Naive thymus-derived CD4-positive, alpha-beta T cell (primary cell): ENCODE data around the gene CD44. TPM values are rescaled to one million over a fixed set of nuclear protein-coding genes. Genes with fewer than 3 reads are reported as not detected.

Experiments
- ATAC-seq: fragments of 150-1000 bp; cut with Tn5 transposase; 2 replicates; pipeline ENCODE4 v1.10.0; 2021; ENCODE audit warnings: mild to moderate bottlenecking, moderate library complexity
- CTCF ChIA-PET: fragments of 350-600 bp; sonication (Branson Sonifier 250); formaldehyde crosslinking; loops from one replicate; lab custom pipeline; 2021; ENCODE audit warnings: antibody characterized with exemption; lab: Charles Lee
- POLR2A ChIA-PET: fragments of 350-600 bp; sonication (Branson Sonifier 250); formaldehyde crosslinking; loops from one replicate; lab custom pipeline; 2021; ENCODE audit warnings: antibody characterized with exemption, inconsistent platforms; lab: Charles Lee
- DNase-seq, 9 donors: peaks; one replicate each; pipeline versions ENCODE4 v3.0.0 to v3.0.0-alpha.2; 2020 to 2022; ENCODE audit warnings: mixed read lengths in 1 of 9
- H3K27ac ChIP-seq: one replicate; pipeline ENCODE4 v1.7.0; 2013; ENCODE audit warnings: mild to moderate bottlenecking, low read depth, low read length, moderate library complexity
- H3K27me3 ChIP-seq, 2 donors: one replicate each; pipeline ENCODE4 v1.7.0; 2013; ENCODE audit warnings: low read length in 2 of 2, mild to moderate bottlenecking in 2 of 2, moderate library complexity in 2 of 2; ENCODE audit not compliant: control insufficient read depth in 2 of 2, insufficient read depth in 2 of 2
- H3K36me3 ChIP-seq, 3 experiments: 1 replicate in 2 of 3; 2 replicates in 1 of 3; pipeline ENCODE4 v1.7.0; 2013; ENCODE audit warnings: low read length in 3 of 3, mild to moderate bottlenecking in 3 of 3, moderate library complexity in 1 of 3; ENCODE audit not compliant: insufficient read depth in 3 of 3, control insufficient read depth in 2 of 3
- H3K4me1 ChIP-seq, 2 donors: one replicate each; pipeline ENCODE4 v1.7.0; 2013; ENCODE audit warnings: low read length in 2 of 2, mild to moderate bottlenecking in 2 of 2, moderate library complexity in 1 of 2; ENCODE audit not compliant: control insufficient read depth in 2 of 2, insufficient read depth in 2 of 2
- H3K4me3 ChIP-seq: 2 replicates; pipeline ENCODE4 v1.7.0; 2013; ENCODE audit warnings: mild to moderate bottlenecking, low read length
- H3K9me3 ChIP-seq, 3 experiments: 1 replicate in 2 of 3; 2 replicates in 1 of 3; pipeline ENCODE4 v1.7.0; 2013; ENCODE audit warnings: low read length in 3 of 3; ENCODE audit not compliant: control insufficient read depth in 2 of 3
- H3K27ac Mint-ChIP-seq, 9 donors: one replicate each; pipeline ENCODE4 v1.8.0; 2020 to 2022; ENCODE audit warnings: mixed read lengths in 9 of 9, mild to moderate bottlenecking in 8 of 9, moderate library complexity in 5 of 9, inconsistent platforms in 2 of 9
- H3K27me3 Mint-ChIP-seq, 5 donors: one replicate each; pipeline ENCODE4 v1.8.0; 2021 to 2022; ENCODE audit warnings: mixed read lengths in 5 of 5, mild to moderate bottlenecking in 1 of 5
- H3K36me3 Mint-ChIP-seq, 5 donors: one replicate each; pipeline ENCODE4 v1.8.0; 2020 to 2022; ENCODE audit warnings: mixed read lengths in 5 of 5, mild to moderate bottlenecking in 3 of 5, inconsistent platforms in 1 of 5
- H3K4me1 Mint-ChIP-seq, 7 donors: one replicate each; pipeline ENCODE4 v1.8.0; 2020 to 2022; ENCODE audit warnings: mixed read lengths in 7 of 7, mild to moderate bottlenecking in 3 of 7, inconsistent platforms in 1 of 7
- H3K4me3 Mint-ChIP-seq, 10 donors: one replicate each; pipeline ENCODE4 v1.8.0; 2020 to 2022; ENCODE audit warnings: mild to moderate bottlenecking in 10 of 10, mixed read lengths in 10 of 10, moderate library complexity in 6 of 10, inconsistent platforms in 2 of 10
- H3K9me3 Mint-ChIP-seq, 11 donors: one replicate each; pipeline ENCODE4 v1.8.0; 2020 to 2022; ENCODE audit warnings: mixed read lengths in 11 of 11, mild to moderate bottlenecking in 4 of 11, inconsistent platforms in 1 of 11, moderate library complexity in 1 of 11
- intact Hi-C, 2 donors: fragments of 100-400 bp; cut with micrococcal nuclease; formaldehyde crosslinking; loops; one replicate each; pipeline ENCODE4 v1.15.1; 2023
- polyA plus RNA-seq, 2 donors: library from polyadenylated mRNA; unstranded; fragments of 300-500 nt; fragmentation: Illumina TruSeq; gene quantifications; one replicate each; pipeline ENCODE4 v1.2.3, GENCODE V29; 2021
- total RNA-seq, 6 experiments: library from RNA in 5 of 6; stranded (reverse) in 5 of 6; gene quantifications; 1 replicate in 5 of 6; 2 replicates in 1 of 6; pipeline ENCODE4 v1.2.3 and lab custom pipeline; 2021 to 2026

CD44 gene
- total and polyA plus RNA-seq, 7 experiments from 2014 or later, result 332 to 1,223 (median 755) TPM

DNA sequence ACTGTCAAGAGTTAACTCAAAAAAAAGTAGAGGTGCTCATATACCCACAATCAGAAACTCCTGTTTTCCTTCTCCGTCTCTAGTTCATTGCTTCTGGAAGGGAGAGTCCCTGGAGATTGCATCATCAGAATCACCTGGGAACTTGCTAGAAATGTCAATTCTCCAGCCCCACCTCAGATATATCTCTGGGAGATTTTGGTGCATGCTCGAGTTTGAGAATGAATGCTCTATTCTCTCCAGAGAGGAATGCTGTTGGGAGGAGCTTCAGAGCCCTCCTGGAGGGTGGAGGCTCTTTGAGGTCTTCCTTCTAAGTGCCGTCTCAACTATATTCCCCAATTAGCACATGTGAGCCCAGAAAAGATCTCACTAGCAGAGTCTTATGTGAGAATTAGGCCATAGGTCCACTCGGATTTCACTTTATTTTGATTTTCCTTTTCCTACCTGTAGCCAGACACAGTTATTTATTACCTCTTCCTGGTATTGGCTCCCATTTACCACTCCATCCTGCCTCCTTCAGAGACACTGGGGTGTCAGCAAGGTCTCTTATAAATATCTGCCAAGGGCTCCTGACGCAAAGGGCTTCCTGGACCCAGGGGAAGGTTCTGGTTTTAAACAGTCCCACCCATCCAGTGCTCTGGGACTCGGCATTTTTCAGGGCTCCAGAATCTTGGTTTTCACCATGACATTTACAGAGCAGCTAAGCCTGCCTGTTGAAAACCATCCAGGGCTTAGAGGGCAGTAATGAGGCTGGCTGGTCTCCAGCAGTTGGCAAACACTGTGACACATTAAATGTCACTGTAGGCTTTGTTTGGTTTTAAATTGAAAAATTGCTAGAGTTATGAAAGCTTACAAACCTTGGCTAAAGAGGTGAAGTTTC, 136.2 kb downstream of the CD44 start:
- no peaks in the 10 kb centered on the region for H3K9me3 ChIP-seq
- no peak overlapping the region for H3K27ac ChIP-seq
- peaks cover 25 to 58% (median 51%) of the 10 kb centered on the region in 7 donors for H3K4me1 Mint-ChIP-seq
- H3K9me3 Mint-ChIP-seq, result peaks cover 0 to 18% (median 0%) of the 10 kb centered on the region in 11 donors
- H3K27me3 ChIP-seq, result no peaks in the 10 kb centered on the region
- DNase-seq (no peak), ATAC-seq (no peak)
- H3K36me3 ChIP-seq, result no peaks in the 10 kb centered on the region
- ChIA-PET POLR2A (interaction anchor here (1.3 kb wide), 1 partner anchor 21 kb away, joined by 3 read pairs; no protein-coding TSS in a partner anchor), CTCF (interaction anchor here (1.0 kb wide), 2 partner anchors 17 to 31 kb away, joined by 3 to 4 read pairs; no protein-coding TSS in a partner anchor)
- peak overlapping the region in 1 of 9 donors; percentile 47 for H3K27ac Mint-ChIP-seq
- intact Hi-C loops, result loop anchor here in 1 of 2 donors (5.0 kb wide), 1 partner anchor 38 kb away; no protein-coding TSS in a partner anchor
- no peak overlapping the region for H3K4me3 ChIP-seq
- no peak overlapping the region for H3K4me3 Mint-ChIP-seq
- peaks cover 0 to 20% (median 4%) of the 10 kb centered on the region in 5 donors for H3K36me3 Mint-ChIP-seq
- peaks cover 0 to 2% (median 0%) of the 10 kb centered on the region in 5 donors for H3K27me3 Mint-ChIP-seq
- H3K4me1 ChIP-seq, result peaks cover 14 to 21% of the 10 kb centered on the region in 2 donors

DNA sequence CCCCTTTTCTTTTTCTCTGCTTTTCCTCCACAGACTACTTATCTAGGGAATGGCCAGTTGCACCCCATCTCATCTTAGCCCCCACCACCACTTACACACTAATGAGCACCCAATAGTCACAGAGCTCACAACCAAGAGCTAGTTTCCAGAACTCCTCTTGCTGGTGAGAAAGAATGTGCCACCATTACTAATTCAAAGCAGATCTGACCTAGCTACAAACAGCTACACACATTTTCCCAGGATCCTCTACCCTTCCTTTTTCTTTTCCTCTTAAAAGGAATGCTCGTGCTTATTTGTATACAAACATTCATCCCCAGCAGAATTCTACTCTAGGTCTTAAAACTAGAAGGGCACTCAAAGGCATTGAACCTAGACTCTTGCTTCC, 136.8 kb downstream of the CD44 start:
- Mint-ChIP-seq H3K9me3 (peaks cover 0 to 15% (median 0%) of the 10 kb centered on the region in 11 donors), H3K4me3 (no peak overlapping the region), H3K36me3 (peaks cover 0 to 19% (median 4%) of the 10 kb centered on the region in 5 donors), H3K4me1 (peaks cover 25 to 54% (median 49%) of the 10 kb centered on the region in 7 donors), H3K27ac (peak overlapping the region in 3 of 9 donors; percentile 2 to 10 (median 7)), H3K27me3 (peaks cover 0 to 2% (median 0%) of the 10 kb centered on the region in 5 donors)
- ChIA-PET POLR2A (no interaction called here), CTCF (interaction anchor here (1.0 kb wide), 2 partner anchors 16 to 30 kb away, joined by 3 to 4 read pairs; no protein-coding TSS in a partner anchor)
- Histone ChIP-seq H3K4me3 (no peak overlapping the region), H3K4me1 (peaks cover 14 to 21% of the 10 kb centered on the region in 2 donors), H3K9me3 (no peaks in the 10 kb centered on the region), H3K36me3 (no peaks in the 10 kb centered on the region), H3K27ac (no peak overlapping the region), H3K27me3 (no peaks in the 10 kb centered on the region)
- DNase-seq, result no peak
- intact Hi-C loops, result no loop called here
- no peak for ATAC-seq

DNA sequence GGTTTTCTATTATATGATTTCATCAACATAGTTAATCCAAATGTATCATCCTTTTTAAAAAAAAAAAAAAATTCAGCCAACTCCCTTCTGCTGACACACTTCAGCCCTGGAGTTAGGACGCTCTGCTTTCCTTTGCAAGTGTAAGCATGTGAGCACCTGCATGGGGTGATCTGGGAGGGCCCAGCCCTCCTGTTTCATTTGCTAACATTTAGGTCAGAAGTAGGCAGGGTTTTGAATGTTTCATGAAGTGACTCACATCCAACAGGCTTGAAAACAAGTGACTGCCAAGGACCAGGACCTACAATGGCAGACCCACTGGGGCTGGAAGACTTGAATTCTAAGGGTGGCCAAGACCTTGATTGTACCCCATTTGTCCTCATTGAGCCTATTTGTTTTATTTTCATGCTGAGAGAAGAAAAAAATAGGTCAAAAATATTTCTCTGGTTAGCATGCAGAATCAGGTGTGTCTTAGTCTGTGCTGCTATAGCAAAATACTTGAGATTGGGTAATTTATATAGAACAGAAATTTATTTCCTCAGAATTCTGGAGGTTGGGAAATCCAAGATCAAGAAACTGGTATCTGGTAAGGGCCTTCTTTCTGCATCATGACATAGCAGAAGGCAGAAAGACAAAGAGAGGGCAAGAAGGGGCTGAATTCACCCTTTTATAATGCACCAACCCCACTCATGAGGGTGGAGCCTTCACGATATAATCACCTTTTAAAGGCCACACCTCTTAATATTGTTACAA, 137.6 kb downstream of the CD44 start:
- DNase-seq (no peak), ATAC-seq (no peak)

DNA sequence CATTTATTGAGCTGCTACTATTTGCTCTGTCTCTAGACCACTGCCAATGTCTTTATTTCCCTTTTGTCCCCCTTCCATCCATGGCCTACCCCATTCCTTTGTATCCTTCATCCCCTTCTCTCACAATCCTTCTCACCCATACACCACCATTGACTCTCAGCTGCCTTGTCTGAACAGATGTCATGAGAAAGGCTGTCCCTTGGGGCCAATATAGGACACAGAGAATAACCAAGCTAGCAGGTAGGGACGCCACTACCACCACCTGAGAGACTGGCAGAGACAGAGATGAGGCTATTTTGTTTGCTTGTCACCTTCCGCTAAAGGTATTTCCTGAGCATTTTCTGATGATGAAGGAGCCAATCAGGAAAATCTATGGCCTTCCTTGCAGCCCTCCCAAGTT, 138.9 kb downstream of the CD44 start:
- Mint-ChIP-seq H3K27me3 (peaks cover 0 to 2% (median 0%) of the 10 kb centered on the region in 5 donors), H3K4me1 (peaks cover 14 to 45% (median 32%) of the 10 kb centered on the region in 7 donors), H3K36me3 (peaks cover 0 to 11% (median 4%) of the 10 kb centered on the region in 5 donors), H3K27ac (no peak overlapping the region), H3K4me3 (no peak overlapping the region), H3K9me3 (peaks cover 0 to 4% (median 0%) of the 10 kb centered on the region in 11 donors)
- peaks cover 4 to 9% of the 10 kb centered on the region in 2 donors for H3K4me1 ChIP-seq
- no peaks in the 10 kb centered on the region for H3K36me3 ChIP-seq
- no peak overlapping the region for H3K27ac ChIP-seq
- H3K9me3 ChIP-seq, result no peaks in the 10 kb centered on the region
- POLR2A ChIA-PET, result no interaction called here
- CTCF ChIA-PET, result no interaction called here
- H3K4me3 ChIP-seq, result no peak overlapping the region
- no peaks in the 10 kb centered on the region for H3K27me3 ChIP-seq
- intact Hi-C loops, result no loop called here
- DNase-seq (no peak), ATAC-seq (no peak)

More for the DNA sequence above, 137.6 kb downstream of the CD44 start:
- Histone ChIP-seq H3K27me3 (no peaks in the 10 kb centered on the region), H3K4me1 (peaks cover 14 to 21% of the 10 kb centered on the region in 2 donors), H3K9me3 (no peaks in the 10 kb centered on the region), H3K27ac (no peak overlapping the region), H3K36me3 (no peaks in the 10 kb centered on the region), H3K4me3 (no peak overlapping the region)
- CTCF ChIA-PET, result interaction anchor here (1.0 kb wide), 2 partner anchors 15 to 29 kb away, joined by 3 to 4 read pairs; no protein-coding TSS in a partner anchor
- intact Hi-C loops, result no loop called here
- Mint-ChIP-seq H3K4me1 (peaks cover 23 to 47% (median 41%) of the 10 kb centered on the region in 7 donors), H3K27ac (peak overlapping the region in 2 of 9 donors; percentile 7 to 84), H3K9me3 (peaks cover 0 to 9% (median 0%) of the 10 kb centered on the region in 11 donors), H3K36me3 (peaks cover 0 to 14% (median 4%) of the 10 kb centered on the region in 5 donors), H3K27me3 (peaks cover 0 to 2% (median 0%) of the 10 kb centered on the region in 5 donors), H3K4me3 (no peak overlapping the region)
- POLR2A ChIA-PET, result interaction anchor here (0.5 kb wide), 1 partner anchor 37 kb away, joined by 3 read pairs; no protein-coding TSS in a partner anchor

DNA sequence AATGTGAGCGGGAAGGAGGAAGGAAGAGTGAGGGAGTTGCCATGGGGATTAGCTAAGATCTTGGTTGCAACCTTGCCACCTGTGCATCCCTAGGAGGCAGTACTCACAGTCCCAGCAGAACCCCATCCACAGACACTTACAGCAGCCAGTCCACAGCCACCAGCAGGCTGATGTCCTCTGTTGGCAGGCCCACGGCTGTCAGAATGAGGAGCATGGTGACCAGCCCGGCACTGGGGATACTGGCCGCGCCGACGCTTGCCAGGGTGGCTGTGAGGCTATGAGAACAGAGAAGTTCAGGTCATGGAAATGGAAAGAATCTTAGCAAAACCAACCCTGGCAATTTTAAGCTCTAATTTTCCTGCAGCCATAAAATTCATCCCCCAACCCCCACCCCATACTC, 141.8 kb downstream of the CD44 start:
- intact Hi-C loops, result no loop called here
- Histone ChIP-seq H3K27ac (no peak overlapping the region), H3K27me3 (no peaks in the 10 kb centered on the region), H3K9me3 (no peaks in the 10 kb centered on the region), H3K4me3 (no peak overlapping the region), H3K36me3 (no peaks in the 10 kb centered on the region), H3K4me1 (no peaks in the 10 kb centered on the region)
- peaks cover 0 to 4% (median 0%) of the 10 kb centered on the region in 11 donors for H3K9me3 Mint-ChIP-seq
- DNase-seq (no peak), ATAC-seq (no peak)
- H3K36me3 Mint-ChIP-seq, result peaks cover 0 to 11% (median 4%) of the 10 kb centered on the region in 5 donors
- H3K4me3 Mint-ChIP-seq, result no peak overlapping the region
- peak overlapping the region in 1 of 9 donors; percentile 52 for H3K27ac Mint-ChIP-seq
- H3K4me1 Mint-ChIP-seq, result peaks cover 7 to 19% (median 14%) of the 10 kb centered on the region in 7 donors
- ChIA-PET CTCF (no interaction called here), POLR2A (no interaction called here)
- no peaks in the 10 kb centered on the region for H3K27me3 Mint-ChIP-seq

DNA sequence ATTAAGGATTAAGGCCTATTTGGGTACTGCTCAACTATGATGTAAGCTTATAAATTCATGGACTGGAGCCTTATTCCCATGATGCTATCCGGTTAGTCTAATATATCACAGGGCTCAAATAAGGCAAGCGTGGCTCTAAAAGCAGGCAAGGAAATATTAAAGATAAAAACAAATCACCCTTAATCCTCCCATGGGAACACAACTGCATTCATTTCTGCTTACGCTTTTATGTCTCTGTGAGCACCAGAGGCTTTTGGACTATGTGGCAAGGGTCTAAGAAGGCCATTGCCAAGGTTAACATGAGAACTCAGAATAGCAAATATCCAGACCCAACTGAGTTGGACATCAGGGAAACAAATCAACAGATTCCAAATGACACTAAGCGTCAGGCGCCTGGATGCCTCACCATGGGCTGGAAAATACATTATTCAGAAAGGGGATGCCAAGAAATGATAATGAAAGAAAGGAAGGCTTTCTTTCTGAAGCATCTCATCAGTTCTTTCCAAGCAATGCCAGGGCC, 142.3 kb downstream of the CD44 start:
- CTCF ChIA-PET, result no interaction called here
- peaks cover 3 to 15% (median 9%) of the 10 kb centered on the region in 7 donors for H3K4me1 Mint-ChIP-seq
- POLR2A ChIA-PET, result no interaction called here
- H3K4me3 Mint-ChIP-seq, result no peak overlapping the region
- H3K9me3 Mint-ChIP-seq, result peaks cover 0 to 4% (median 0%) of the 10 kb centered on the region in 11 donors
- H3K4me1 ChIP-seq, result no peaks in the 10 kb centered on the region
- H3K36me3 Mint-ChIP-seq, result peaks cover 0 to 11% (median 4%) of the 10 kb centered on the region in 5 donors
- no peak overlapping the region for H3K4me3 ChIP-seq
- ATAC-seq (no peak), DNase-seq (no peak)
- H3K9me3 ChIP-seq, result no peaks in the 10 kb centered on the region
- H3K36me3 ChIP-seq, result no peaks in the 10 kb centered on the region
- no peak overlapping the region for H3K27ac ChIP-seq
- intact Hi-C loops, result no loop called here
- H3K27me3 Mint-ChIP-seq, result no peaks in the 10 kb centered on the region
- no peak overlapping the region for H3K27ac Mint-ChIP-seq
- no peaks in the 10 kb centered on the region for H3K27me3 ChIP-seq
